WERI-Rb-1 (cell line): ENCODE data around the gene KRTAP19-1.

Experiments
- DNase-seq: peaks from one replicate; pipeline ENCODE4 v3.0.0-alpha.2; 2020
- H3K27ac ChIP-seq: fragments of 250-450 bp; sonication (Bioruptor Pico); 2 replicates; pipeline ENCODE4 v1.5.1; 2020; ENCODE audit warnings: mild to moderate bottlenecking, moderate library complexity
- H3K27me3 ChIP-seq: fragments of 250-450 bp; sonication (Bioruptor Pico); 2 replicates; pipeline ENCODE4 v1.5.1; 2021; ENCODE audit warnings: mild to moderate bottlenecking, low read depth, moderate library complexity; ENCODE audit not compliant: insufficient read depth, severe bottlenecking
- H3K36me3 ChIP-seq: fragments of 250-450 bp; sonication (Bioruptor Pico); 2 replicates; pipeline ENCODE4 v1.5.1; 2020; ENCODE audit warnings: mild to moderate bottlenecking, moderate library complexity
- H3K4me3 ChIP-seq: 2 replicates; pipeline ENCODE4 v1.5.1; 2011; ENCODE audit warnings: low read depth, mild to moderate bottlenecking, control low read depth, low read length
- H3K9me3 ChIP-seq: fragments of 250-450 bp; sonication (Bioruptor Pico); 2 replicates; pipeline ENCODE4 v1.5.1; 2021; ENCODE audit warnings: mild to moderate bottlenecking, moderate library complexity; ENCODE audit not compliant: severe bottlenecking
- TF ChIP-seq, protein P1 (sequence below): IDR thresholded peaks from 2 replicates; pipeline ENCODE4 v1.5.1; 2011; ENCODE audit warnings: low read depth, mild to moderate bottlenecking, control low read depth, inconsistent platforms, low read length

Gene KRTAP19-1

DNA sequence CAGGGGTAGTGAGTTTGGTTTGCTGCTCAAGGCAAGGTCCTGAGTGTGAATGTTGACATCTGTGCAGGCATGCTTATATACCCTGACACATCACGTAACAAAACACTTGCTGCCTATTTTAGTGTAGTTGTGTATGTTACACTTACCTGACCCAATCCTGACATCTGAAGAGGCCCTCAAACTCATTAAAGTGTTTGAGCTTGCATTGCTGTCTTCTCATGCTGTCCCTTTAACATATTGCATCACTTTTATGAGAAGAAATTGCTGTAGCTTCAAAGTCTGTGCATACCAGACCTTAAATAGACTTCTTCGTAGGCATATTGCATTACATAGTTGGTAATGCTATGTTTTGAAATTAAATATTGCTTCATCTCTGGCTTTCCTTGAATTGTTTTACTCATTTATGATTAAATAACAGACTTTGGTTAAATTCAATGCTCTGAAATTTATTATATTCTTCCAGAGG is 11.8 kb upstream of the KRTAP19-1 start, which contains the start of gene KRTAP19-3:
KRTAP19-3 (minus strand) TSS at position 51 of the 466 bp plus-strand sequence. CDS start 56 bp downstream, outside the sequence.
- Histone ChIP-seq H3K9me3 (no peaks in the 10 kb centered on the region), H3K27ac (no peak within 1 kb of the TSS), H3K27me3 (peaks cover 79% of the 10 kb centered on the region), H3K36me3 (no peaks in the 10 kb centered on the region), H3K4me3 (no peak within 1 kb of the TSS)
- DNase-seq, result no peak
- TF ChIP-seq, protein P1, sequence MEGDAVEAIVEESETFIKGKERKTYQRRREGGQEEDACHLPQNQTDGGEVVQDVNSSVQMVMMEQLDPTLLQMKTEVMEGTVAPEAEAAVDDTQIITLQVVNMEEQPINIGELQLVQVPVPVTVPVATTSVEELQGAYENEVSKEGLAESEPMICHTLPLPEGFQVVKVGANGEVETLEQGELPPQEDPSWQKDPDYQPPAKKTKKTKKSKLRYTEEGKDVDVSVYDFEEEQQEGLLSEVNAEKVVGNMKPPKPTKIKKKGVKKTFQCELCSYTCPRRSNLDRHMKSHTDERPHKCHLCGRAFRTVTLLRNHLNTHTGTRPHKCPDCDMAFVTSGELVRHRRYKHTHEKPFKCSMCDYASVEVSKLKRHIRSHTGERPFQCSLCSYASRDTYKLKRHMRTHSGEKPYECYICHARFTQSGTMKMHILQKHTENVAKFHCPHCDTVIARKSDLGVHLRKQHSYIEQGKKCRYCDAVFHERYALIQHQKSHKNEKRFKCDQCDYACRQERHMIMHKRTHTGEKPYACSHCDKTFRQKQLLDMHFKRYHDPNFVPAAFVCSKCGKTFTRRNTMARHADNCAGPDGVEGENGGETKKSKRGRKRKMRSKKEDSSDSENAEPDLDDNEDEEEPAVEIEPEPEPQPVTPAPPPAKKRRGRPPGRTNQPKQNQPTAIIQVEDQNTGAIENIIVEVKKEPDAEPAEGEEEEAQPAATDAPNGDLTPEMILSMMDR, result no peak

DNA sequence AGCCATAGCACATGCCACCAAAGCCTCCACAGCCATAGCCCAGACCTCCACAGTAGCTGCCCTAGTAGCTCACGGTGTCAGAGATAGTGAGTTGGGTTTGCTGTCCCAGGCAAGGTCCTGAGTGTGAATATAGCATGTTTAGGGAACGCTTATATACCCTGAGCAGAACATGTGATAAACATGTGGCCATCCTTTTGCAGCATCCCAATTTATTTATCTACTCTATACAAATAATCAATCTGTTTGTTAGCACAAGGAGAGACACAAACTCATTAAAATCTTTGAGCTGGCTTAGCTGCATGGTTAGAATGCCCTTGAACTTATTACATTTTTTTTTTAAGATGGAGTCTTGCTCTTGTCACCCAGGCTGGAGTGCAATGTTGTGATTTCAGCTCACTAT is 7.2 kb upstream of the KRTAP19-1 start, which contains the start of gene KRTAP19-2:
KRTAP19-2 (minus strand) TSS at position 101 of the 400 bp plus-strand sequence; CDS start at position 13, 88 bp downstream.
- TF ChIP-seq, protein P1, result no peak
- H3K27me3 ChIP-seq, result peaks cover 60% of the 10 kb centered on the region
- DNase-seq, result no peak
- no peak within 1 kb of the TSS for H3K4me3 ChIP-seq
- H3K27ac ChIP-seq, result no peak within 1 kb of the TSS
- peaks cover 7% of the 10 kb centered on the region for H3K9me3 ChIP-seq
- H3K36me3 ChIP-seq, result no peaks in the 10 kb centered on the region

- Histone ChIP-seq H3K4me3 (no peak overlapping the region), H3K27me3 (peaks cover 54% of the 10 kb centered on the region), H3K27ac (no peak overlapping the region), H3K36me3 (no peaks in the 10 kb centered on the region), H3K9me3 (peaks cover 7% of the 10 kb centered on the region)
- TF ChIP-seq, protein P1, result no peak
- DNase-seq, result no peak
These were observed 6.0 kb upstream of the KRTAP19-1 start for GRCh38 chr21:30486180-30486579.

- DNase-seq, result no peak
- Histone ChIP-seq H3K36me3 (no peaks in the 10 kb centered on the region), H3K27ac (no peak overlapping the region), H3K9me3 (peaks cover 7% of the 10 kb centered on the region), H3K27me3 (peaks cover 62% of the 10 kb centered on the region), H3K4me3 (no peak overlapping the region)
- TF ChIP-seq, protein P1, result no peak
These were observed 2.0 kb upstream of the KRTAP19-1 start for GRCh38 chr21:30482130-30482529.

DNA sequence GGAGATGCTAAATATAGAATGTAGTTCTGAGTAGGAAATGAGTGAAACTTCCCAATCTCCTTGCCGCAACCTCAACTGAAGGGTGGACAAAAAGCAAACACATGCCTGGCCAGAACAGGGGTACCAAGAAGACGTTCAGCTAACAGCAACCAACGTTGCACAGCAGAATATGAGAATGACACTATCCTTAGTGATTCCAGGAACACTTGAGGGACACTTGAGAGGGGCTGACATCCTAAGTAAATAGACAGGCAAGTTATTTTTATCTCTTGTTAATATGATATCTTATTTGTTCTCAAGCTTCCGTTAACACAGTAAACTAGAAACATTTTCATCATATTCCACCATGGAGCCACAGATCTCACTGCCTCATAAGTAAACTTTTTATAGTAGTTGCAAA is 908 bp downstream of the KRTAP19-1 start:
- Histone ChIP-seq H3K9me3 (no peaks in the 10 kb centered on the region), H3K27me3 (peaks cover 70% of the 10 kb centered on the region), H3K36me3 (no peaks in the 10 kb centered on the region), H3K27ac (no peak overlapping the region), H3K4me3 (no peak overlapping the region)
- TF ChIP-seq, protein P1, result no peak
- DNase-seq, result no peak

DNA sequence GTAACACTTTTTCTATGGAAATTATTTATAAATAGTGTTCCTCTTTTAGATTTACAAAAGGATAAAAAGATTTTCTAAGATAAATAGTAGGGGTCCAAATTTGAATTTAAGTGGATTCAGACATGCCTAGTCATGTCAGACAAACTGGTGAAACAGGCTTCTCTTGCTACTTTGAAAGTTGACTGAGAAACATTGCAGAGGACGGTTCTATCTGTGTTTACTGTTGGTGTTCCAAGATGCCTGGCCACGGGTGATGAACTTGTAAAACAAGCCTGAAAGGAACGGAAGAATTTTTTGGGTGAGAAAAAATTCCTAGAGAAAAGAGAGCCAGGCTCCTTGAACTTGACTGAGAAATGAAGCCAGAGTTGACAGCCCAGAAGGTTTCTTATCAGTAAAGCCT is 2.2 kb downstream of the KRTAP19-1 start:
- TF ChIP-seq, protein P1, result no peak
- no peak overlapping the region for H3K27ac ChIP-seq

More for the DNA sequence above, 2.2 kb downstream of the KRTAP19-1 start:
- Histone ChIP-seq H3K9me3 (no peaks in the 10 kb centered on the region), H3K36me3 (no peaks in the 10 kb centered on the region), H3K27me3 (peaks cover 72% of the 10 kb centered on the region), H3K4me3 (no peak overlapping the region)
- no peak for DNase-seq
